Hematopoietic multipotent progenitor cell treated with erythropoietin and hydrocortisone succinate and interleukin-3 and kit ligand, for 4 days (in vitro differentiated cells): ENCODE data around the gene RHAG.
"Not testable (repeated sequence)": the region's sequence is repeated elsewhere in the genome, so short reads cannot be mapped to it uniquely, and the experiment has no call there.

Experiments
- DNase-seq: peaks from one replicate; pipeline ENCODE4 v3.0.0-alpha.2; 2015

The RHAG gene

GRCh38 chr6:49635480-49635879, 1.2 kb downstream of the RHAG start:
- DNase-seq, result no peak

GRCh38 chr6:49634836-49635218, 1.8 kb downstream of the RHAG start:
- no peak for DNase-seq

GRCh38 chr6:49634092-49634835, 2.4 kb downstream of the RHAG start:
- no peak for DNase-seq

GRCh38 chr6:49633541-49633940, 3.1 kb downstream of the RHAG start:
- no peak for DNase-seq

GRCh38 chr6:49632727-49633126, 3.9 kb downstream of the RHAG start:
- no peak for DNase-seq

GRCh38 chr6:49629485-49630088, 7.1 kb downstream of the RHAG start:
- not testable (repeated sequence) for DNase-seq

- no peak for DNase-seq
These were observed 9.8 kb downstream of the RHAG start for GRCh38 chr6:49626811-49627210.

GRCh38 chr6:49618257-49618656, 18.4 kb downstream of the RHAG start:
- DNase-seq, result no peak

GRCh38 chr6:49614144-49614543, 22.5 kb downstream of the RHAG start:
- not testable (repeated sequence) for DNase-seq

- no peak for DNase-seq
These were observed 27.4 kb downstream of the RHAG start for GRCh38 chr6:49609285-49609684.

- DNase-seq, result not testable (repeated sequence)
These were observed 28.4 kb downstream of the RHAG start for GRCh38 chr6:49608275-49608674.

- no peak for DNase-seq
These were observed 29.2 kb downstream of the RHAG start for GRCh38 chr6:49607391-49607982.

GRCh38 chr6:49606721-49607390, 29.8 kb downstream of the RHAG start:
- peak; percentile 94 for DNase-seq

GRCh38 chr6:49604080-49604479, 32.6 kb downstream of the RHAG start:
- DNase-seq, result not testable (repeated sequence)

GRCh38 chr6:49587262-49587661, 49.4 kb downstream of the RHAG start:
- not testable (repeated sequence) for DNase-seq

GRCh38 chr6:49582529-49582928, 54.1 kb downstream of the RHAG start:
- DNase-seq, result no peak

GRCh38 chr6:49579649-49580048, 57.0 kb downstream of the RHAG start:
- no peak for DNase-seq

- no peak for DNase-seq
These were observed 60.0 kb downstream of the RHAG start for GRCh38 chr6:49576618-49577017.

GRCh38 chr6:49570474-49571079, 66.1 kb downstream of the RHAG start:
- peak; percentile 16 for DNase-seq

- DNase-seq, result no peak
These were observed 70.8 kb downstream of the RHAG start for GRCh38 chr6:49565855-49566254.

- no peak for DNase-seq
These were observed 71.4 kb downstream of the RHAG start for GRCh38 chr6:49565261-49565660.

GRCh38 chr6:49564552-49564951, 72.1 kb downstream of the RHAG start:
- DNase-seq, result no peak
